GM21576 (cell line): ENCODE data around the gene FAM222A.

Source experiments
- ATAC-seq: cut with Tn5 transposase; IDR thresholded peaks from one replicate; pipeline ENCODE4 v1.9.1; 2021; ENCODE audit warnings: mild to moderate bottlenecking, moderate library complexity; ENCODE audit not compliant: unreplicated experiment

Gene FAM222A

DNA sequence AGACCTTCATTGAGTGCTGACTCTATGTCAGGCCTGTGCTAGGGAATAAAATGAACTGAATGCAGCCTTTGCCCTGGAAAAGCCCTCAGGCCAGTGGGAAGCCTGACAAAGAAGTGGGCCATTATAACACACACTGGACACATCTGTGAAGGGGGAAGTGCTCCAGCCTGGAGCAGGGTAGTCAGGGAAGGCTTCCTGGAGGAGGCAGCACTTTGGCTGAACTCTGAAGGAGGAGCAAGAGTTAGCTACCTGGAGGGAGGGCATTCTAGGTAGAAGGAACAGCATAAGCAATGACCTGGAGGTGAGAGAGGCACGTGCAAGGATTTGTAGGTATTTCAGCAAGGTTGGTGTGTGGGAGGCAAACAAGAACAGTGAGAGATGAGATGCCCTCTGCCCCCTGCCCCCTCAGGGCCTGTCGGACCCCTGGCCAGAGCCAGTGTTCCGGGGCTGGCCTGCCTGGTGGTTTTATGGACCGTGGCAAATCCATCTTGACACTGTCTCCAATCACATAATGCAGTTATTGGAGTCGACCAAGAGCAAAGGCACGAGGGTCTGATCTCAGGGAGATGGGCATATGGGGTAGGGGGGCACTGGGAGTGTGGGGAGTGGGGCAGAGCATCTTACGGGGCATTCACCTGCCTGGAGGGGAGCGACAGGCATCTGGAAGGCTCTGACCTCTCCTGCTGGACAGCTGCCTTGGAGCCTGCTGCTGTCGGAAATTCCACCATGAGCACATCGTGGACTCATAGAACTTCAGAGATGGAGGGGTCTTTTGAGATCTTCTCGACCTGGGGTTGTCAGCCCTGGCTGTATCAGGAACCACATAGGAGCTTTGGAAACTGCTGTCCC lies 2.7 kb upstream of the FAM222A start:
- ATAC-seq: no peak

DNA sequence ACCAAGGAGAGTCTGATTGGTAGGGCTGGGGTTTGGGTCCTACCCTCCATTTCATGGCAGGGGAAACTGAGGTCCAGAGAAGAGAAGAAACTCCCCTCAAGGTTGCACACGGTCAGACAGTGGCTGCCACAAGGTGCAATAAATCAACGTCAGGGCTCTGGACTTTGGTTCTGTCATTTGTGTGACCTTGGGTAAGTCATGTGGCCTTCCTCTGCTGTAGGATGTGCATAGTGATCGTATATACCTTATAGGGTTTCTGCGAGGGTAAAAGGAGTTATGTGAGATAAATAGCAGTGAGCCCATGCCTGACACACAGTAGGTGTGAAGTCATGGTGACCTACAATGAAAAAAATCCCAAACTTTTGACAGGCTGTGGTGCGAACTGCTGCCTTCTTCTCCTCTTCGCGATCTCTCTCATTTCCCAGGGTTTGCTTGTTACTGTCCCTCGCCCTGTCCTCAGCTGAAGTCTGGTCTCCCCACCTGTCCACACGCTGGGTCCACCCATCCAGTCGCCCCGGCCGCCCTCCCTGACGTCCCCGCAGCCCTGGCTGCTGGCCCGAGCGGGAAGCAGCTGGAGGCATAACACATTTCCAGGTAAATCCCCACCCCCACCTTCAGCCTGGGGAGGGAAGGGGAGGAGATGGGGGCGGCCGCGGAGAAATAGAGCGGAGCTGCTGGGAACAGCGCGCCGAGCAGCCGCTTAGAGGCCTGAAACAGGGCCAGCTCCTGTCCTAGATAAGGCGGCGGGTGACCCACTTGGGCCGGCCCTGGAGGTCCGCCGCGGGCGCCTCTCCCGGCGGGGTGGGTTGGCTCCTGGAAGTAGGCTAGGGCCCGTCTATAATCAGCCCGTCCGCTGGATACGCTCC lies 1.8 kb upstream of the FAM222A start:
- ATAC-seq: no peak

DNA sequence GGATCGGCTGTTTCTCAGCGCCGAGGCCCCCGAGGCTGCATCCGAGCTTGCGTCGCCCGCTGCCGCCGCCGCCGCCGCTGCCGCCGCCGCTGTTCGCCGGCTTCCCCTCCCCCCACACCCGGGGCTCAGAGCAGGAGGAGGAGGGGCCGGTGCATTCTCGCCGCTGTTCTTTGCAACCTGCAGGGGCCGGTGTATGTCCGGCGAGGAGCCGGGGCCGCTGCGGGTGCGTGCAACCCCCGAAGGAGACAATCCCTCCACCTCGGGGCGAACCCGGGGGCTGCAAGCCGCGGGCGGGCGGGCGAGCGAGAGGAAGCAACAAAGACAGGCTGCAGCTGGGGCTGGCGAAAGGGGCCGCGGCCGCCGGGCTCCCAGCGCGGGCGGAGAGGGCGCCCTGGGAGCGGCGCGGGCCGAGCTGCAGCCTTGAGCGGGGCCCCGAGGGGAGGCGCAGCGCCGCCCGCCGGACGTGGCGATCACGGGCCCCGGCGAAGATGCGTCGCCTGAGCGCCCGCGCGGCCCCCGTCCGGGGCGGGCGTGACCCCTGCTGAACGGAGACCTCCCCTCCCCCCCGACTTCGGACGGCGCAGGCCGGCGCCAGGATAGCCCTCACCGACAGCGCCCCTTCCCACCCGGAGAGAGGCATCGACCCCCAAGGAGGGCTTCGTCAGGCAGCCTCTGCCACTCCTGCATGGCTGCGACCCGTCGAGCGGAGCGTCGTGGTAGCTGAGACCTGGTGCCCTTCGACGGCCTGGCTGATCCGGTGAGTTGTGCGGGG lies 702 bp downstream of the FAM222A start:
- peak; percentile 21 for ATAC-seq

DNA sequence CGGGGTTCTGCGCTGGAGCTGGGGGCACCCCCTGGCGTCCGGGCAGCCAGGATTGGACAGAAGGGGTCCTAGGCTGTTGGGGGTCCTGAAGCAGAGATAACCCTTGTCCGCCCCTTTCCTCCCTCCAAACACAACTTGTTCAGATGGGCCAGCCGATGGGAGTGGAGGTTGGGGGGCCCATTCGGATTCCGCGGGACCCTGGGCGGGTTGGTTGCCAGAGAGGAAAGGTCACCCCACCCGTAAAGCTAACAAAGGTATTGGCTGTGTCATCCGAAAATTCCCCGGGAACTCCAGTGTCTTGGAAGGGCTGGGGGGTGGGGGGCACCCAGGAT lies 1.3 kb downstream of the FAM222A start:
- no peak for ATAC-seq

DNA sequence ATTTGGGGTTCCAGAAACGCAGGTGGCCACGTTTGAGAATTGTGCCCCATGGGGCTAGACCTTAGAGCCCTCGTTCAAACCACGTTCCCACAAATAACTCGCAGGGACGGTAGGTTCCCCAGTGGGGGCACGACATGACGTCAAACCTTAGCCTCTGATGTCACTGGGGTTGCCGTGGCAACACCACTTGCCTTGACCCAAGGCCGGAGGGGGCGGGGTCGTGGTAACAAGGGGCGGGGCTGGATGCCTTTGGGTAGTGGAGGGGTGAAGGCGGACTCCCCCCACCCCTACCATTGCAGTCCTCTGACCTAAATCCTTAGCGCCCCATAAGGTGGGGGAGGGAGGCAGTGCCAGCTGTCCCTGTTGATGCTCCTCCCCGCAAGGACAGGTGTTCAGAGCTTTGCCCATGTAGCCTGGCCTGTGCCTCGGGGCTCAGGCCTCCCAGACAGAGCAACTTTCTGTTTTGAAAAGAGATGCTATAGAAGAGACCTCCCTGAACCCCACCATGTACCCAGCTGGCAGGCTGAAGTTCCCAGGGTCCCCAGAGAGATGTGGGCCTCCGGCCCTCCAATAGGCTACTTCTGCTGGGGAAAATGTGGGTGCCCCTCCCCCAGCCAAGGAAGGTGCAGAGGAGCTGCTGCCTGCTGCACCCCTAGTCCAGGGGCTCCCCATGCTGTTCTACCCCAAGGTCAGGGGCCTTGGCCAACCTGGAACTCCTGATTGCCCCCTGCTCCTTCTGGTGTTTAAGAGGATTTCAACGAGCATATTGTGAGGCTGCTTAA lies 1.9 kb downstream of the FAM222A start:
- no peak for ATAC-seq

DNA sequence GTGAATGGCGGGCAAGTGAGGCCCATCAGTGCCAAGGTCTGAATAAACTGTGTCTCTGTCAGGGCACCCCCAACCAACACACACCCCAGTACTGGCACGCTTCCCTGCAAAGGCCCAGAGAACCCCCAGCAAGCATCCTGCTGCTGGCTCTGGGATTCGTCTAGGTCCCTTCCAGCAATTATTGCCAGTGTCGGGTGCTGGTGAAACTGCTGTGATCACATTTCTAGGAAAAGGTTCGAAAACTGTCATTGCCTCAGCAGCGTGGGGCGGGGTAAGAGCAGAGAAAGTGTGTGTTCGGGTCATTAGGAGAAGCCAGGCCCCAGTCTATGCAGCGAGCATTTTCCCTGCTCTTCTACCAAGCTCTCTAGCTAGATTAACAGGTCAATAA lies 2.5 kb downstream of the FAM222A start:
- no peak for ATAC-seq

DNA sequence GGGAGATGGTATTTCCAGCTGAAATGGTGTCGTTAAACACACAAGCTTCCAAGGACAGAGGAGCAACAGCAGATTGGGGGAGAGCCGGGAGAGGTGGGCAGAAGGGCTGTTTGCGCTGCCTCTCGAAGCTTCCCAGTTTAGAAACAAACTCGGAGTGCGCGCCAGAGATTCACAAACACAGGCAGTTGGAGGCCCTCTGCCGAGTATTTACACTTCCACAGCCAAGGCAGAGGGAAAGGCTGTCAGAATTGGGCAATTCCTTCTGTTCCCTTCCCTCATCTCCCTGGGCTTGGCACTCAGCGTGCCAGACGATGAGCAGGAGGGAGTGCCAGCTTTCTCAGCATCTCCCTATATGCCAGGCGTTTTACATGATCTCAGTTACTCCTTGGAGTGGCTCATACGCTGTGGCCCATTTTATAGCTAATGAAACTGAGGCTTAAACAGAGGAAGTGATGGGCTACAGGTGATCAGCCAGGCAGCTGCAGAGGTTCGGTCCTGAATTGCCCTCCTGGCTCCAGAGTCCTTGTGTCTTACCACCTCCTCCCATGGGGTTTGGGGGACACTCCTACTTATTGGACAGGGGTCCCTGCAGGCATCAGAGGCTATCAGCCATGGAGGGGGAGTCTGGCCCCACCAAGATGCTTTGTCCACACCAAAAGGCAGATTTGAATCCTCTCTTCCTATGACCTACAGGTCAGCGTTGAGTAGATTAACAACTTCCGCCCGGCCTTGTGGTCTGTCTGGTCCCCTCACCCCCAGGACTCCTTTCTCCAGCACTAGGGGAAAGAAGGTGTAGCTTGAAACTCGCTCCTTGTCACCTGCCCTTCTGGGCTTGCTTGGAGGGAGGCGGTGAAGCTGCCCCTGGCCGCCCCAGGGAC lies 3.1 kb downstream of the FAM222A start:
- no peak for ATAC-seq

DNA sequence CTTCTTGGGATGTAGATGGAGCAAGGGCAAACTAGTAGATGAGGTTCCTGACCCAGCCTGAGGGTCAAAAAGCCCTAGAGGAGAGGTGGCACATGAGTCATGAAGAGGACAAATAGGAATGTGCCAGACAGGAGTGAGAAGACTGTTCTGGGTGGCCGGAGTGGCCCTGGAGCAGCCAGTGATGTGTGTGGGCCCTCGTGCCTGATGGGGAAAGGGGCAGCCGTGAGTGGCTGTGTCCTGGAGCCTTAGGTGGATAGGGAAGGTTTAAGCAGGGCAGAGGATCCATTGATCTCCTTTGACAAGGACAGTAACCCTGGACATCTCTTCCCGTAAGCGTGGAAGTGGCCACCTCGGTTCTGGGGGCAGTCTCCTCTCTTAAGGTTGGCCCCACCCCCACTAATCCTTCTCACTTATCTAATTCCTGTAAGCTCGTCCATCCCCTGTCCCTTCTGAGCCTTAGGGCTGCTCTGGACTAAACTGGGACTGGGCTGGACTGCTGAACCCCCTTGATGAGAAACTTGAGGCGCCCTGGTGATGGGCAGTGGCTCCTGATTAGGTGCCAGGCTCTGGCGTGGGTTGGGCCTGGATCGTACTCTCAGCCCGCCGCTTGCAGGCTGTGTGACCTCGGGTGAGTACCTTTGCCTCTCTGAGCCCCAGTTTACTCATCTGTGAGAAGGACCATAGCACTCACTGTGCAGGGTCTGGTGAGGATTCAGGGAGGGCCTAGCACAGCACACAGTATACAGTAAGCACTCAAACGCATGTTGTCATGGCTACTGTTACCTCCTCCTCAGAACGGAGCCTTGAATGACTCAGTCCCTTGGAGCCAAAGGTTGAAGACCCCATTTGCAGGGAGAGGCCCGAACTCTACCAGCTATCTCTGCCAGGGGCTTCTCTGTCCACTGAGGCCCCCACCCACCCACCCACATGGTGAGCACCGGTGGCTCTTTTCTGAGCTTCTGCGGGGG lies 4.0 kb downstream of the FAM222A start:
- no peak for ATAC-seq

DNA sequence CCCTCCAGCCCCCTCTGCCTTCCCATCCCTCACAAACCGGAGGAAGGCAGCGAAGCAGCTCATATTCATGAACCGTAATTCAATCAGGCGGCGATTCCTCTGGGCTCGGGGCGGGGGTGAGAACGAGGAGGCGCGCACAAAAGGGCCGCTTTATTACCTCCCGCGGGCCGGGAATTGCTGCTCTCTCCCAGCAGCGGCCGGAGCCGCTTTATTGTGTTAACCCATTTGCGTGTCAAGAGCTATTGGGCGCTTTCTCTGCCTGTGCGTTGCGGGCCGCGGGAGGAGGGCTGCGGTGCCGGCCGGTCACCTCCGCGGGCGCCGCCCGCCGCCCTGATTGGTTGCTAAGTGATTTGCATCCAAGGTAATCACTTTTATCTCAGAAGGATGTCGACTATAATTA lies 4.8 kb downstream of the FAM222A start:
- ATAC-seq: no peak

DNA sequence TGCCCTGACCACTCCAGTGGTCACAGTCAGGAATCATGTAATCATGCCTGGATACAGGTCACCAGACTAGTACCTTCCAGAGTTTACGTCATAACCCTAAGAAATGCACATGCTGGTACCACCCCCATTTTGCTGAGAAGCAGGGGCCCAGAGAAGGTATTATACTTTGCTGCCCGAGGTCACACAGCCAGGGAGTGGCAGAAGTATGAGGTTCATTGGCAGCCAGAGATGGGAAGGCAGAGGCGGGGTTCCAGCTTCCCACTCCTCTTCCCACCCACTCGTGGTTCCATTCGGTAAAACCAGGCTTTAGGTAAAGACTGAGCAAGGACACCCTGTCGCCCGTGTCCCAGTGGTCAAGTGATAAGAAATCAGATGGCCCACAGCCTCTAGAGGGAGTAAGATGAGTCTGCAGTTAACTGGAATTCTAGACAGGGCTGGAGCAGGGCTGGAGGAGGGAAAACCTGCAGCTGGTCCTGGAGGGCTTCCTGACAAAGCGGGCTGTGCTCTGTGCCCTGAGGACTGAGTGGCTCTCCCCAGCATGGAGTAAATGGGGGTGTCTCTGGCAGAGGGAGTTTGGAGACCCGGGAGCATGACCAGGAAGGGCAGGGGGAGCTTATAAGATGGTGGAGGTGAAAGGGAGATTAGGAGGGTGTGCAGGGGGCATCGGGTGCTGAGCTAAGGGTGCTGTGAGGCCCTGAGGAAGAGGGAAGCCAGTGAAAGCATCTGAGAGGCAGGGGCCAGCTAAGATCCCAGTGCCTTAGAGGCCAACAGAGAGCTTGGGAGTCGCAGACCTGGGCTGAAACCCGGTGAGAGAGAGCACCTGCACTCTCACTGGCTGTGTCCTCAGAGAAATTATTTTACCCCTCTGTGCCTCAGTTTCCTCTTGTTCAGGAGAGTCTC lies 5.7 kb downstream of the FAM222A start:
- no peak for ATAC-seq

DNA sequence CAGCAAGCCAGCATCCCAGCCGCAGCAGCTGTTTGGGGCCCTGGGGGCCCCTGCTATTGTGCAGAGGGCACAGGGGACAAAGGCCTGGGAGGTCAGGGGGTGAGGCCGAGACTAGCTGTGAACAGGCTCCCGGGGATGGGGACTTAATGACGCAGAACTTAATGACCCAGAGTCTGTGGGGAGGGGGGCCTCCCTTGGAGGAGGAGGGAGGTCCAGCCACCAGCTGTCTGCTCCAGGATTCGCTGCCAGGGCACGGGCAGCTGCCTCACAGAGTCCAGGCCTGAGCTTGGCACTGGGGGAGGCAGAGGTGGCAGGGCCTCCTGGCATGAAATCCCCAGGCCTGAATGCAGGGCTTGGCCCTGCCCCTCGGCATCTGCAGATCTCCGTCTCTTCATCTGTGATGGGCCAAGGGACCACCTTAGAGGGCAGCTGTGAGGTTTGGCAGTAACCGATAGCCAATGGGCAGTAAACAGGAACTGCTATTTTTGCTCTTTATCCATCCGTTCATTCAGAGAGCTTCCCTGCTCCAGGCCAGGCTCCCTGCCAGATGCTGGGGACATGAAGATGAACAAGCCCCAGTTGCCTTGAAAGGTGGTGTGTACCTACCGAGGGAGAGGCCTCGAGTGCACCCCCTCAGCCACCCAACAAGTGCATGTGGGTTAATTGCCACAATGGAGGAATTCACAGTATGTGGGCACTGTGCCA lies 6.7 kb downstream of the FAM222A start:
- ATAC-seq: no peak

DNA sequence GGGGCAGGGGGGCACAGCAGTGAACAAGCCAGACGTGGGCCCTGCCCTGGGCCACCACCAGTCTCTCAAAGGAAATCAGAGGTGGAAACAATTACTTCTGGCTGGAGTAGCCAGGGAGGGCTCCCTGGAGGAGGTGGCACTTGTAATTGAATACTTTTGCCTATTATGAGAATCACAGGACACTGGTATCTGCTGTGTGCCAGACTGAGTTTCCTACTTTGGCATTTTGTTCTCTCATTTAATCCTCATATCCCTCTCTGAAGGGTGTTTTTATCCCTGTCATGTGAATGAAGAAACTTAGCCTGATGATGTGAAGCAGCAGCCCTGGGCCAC lies 7.2 kb downstream of the FAM222A start:
- no peak for ATAC-seq

DNA sequence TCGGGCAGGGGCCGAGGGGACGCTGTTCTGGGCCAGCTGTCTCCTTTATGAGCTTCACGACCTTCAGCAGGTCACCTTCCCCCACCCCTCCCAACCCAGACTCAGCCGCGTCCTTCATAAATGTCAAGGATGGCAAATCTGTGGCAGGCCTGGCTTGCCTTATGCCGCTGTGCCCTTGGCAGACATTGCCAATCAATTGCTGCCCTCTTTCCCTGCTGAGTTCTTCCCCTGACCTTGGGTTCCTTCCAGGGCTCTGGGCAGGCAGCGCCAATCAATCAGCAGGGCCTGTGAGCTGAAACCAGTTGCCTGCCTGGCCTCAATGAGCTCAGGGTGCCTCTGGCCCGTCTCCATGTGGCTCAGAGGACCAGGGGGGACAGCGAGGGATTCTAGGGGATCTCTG lies 7.7 kb downstream of the FAM222A start:
- no peak for ATAC-seq

DNA sequence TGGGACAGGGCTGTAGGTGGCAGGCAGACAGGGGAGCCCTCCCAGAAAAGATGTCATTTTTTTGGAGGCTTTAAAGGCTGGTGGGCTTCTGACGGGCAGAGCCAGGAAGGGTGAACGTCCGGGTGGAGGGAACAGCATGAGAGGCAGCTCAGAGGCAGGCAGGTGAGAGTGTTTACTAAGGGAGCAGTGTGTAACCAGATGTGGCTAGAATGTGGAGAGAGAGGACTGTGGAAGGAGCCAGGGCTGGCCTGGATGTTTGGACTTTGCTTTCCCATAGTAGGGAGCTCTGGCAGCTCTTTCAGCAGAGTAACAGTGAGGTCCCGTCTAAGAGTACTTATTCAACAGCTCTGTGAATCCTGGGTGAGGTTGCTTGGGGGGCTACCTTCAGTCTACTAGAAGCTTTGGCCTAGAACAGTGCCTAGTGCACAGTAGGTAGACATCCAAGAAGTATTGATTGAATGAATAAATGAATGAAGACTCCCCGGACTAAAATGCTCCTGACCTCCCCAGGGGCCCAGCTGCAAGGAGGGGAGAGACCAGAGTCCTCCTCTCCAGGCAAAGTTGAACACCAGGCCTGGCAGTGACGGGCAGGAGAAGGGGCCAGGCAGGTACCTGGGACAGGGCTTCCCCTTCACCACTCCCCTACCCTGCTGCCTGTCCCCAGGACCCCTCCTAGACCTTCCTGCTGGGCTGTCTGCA lies 8.5 kb downstream of the FAM222A start:
- no peak for ATAC-seq

DNA sequence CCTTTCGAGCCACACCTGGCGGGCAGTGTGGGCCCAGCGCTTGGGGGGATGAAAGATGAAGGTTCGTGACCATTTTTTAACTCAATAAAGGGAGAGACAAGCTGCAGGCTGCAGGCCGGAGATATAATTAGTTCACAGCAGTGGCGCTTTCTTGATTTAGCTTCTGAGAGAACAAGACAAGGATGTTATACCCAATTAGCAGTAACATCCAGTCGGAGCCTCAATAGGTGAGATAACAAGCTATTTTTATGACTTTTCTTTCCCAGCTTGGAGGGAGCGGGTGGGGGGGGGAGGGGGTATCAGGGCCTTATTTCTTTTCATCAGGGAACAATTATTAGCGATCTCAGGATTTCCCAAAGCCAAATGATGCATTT lies 9.1 kb downstream of the FAM222A start:
- no peak for ATAC-seq

DNA sequence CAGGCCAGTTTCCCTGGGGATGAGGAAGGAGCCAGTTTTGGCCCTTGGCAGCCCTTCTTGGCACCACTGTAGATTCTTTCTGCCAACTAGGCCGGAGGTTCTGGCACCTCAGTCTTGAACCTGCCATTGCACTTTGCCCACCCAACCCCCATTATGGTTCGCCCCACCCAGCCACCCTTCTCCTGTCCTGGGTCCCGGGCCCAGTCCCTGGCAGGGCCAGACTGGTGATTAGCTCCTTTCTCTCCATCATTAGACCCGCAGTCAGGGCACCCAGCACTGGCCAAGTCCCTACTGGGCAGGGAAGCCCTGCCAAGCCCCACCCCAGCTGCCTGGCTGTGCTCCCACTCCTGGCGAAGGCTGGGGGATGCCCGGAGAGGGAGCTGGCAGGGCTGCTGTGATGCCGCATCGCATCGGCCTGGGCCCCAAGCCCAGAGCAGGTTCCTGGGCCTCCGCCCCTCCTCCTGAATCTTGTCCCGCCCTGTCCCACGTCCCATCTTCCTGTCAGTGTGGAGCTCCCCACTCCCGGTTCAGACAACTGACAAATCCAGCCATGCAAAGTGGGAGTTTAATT lies 9.8 kb downstream of the FAM222A start:
- no peak for ATAC-seq
